HG03565 (cell line): ENCODE results near the gene HELLS.
A peak's percentile ranks its signal among the peaks of the same experiment; 100 is the strongest.
"Not testable (repeated sequence)": the region's sequence is repeated elsewhere in the genome, so short reads cannot be mapped to it uniquely, and the experiment has no call there.

Source experiments
- ATAC-seq: cut with Tn5 transposase; IDR thresholded peaks from one replicate; pipeline ENCODE4 v1.9.1; 2021; ENCODE audit warnings: mild to moderate bottlenecking, moderate library complexity; ENCODE audit not compliant: unreplicated experiment

Gene HELLS

DNA sequence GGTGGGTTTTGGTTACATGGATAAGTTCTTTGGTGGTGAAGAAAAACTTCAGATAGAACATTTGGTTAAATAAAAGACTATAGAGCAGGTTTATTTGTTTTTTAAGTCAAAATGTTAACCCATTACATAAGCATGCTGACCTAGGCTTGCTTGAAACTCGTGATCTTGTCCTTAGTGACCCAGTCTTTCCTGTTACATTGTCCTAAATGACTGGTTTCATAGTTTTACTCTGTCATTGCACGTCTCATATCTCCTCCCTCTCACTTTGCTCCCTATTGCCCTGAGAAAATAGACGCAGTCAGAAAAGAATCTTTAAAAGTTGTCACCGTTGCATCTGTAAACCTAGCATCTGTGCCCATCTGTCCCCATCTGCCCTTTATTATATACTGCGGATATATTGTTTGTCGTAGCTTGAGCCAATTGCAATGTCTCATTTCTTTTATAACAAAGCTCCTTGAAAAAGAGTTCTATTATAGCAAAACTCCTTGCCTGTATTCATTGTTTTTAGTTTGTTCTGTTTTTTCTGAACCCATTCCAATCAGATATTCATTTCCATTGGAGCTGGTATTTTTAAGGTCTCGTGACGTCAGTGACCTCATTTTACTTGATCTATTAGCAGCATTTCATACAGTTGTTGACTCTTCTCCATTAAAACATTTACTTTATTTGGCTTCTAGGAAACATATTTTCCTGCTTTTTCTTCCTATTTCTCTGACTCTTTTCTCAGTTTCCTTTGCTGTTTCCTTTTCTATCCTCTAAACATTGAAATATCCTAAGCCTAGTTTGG lies 57.3 kb downstream of the HELLS start:
- no peak for ATAC-seq

- ATAC-seq, result peak; percentile 69
These were observed 61.5 kb downstream of the HELLS start for GRCh38 chr10:94607111-94607510.

- ATAC-seq, result no peak
These were observed 63.0 kb downstream of the HELLS start for GRCh38 chr10:94608559-94608958.

- ATAC-seq, result no peak
These were observed 69.0 kb downstream of the HELLS start for GRCh38 chr10:94614558-94614957.

DNA sequence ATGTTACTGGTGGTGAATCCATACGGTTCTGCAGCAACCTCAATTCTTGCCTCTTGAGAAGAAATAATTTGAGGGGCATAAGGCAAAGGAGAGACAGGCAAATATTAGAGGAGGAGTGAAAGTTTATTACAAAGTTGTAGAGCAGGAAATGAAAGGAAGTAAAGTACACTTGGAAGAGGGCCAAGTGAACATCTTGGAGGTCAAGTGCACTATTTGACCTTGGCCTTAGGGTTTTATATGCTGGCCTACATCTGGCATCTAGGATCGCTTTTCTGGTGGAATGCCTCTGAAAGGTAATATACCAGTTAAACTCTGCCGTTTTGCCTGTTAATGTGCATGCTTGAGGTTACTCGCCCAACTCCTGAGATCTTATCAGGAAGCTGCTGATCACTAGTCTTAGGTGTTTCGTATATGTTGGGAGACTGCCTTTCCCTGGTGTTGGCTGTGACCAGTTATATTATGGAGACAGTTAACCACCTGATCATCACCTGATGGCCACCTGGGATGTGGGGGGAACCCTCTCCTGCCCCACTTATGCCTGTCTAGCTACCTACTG lies 71.9 kb downstream of the HELLS start:
- no peak for ATAC-seq

DNA sequence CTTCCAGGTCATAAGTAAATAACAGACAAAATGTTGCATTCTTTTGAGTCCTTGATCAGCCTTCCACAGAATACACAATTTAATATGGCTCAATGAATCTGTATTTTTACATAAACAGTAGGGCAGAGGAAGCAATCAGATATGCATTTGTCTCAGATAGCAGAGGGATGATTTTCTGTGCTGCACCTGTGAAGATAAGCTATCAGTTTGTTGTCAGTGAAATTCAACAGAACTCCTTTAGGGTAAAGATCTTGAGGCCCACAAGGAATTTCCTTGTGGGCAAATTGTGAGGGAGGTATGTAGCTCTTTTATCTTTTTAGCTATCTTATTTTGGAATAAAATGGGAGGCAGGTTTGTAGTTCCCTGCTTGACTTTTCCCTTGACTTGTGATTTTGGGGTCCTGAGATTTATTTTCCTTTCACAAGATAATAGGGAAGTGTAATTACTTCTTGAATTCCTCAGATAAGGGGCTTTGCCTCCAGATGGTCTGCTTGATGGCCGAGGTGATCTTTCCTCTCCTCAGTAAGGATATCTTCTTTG lies 77.1 kb downstream of the HELLS start:
- no peak for ATAC-seq

DNA sequence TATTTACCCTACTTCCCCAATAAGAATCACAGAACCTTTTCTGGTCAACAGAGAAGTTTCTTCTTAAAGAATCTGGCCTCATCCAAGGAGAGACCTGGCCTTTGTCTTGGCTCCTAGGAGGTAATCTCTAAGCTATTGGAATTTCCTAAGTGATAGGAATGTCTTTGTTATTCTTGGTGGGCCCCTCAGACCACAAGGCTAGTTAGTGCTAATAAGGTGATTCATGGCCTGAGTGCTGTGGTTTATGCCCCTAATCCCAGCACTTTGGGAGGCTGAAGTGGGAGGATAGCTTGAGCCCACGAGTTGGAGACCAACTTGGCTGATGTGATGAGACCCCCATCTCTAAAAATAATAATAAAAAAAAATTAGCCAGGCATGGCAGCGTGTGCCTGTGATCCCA lies 78.0 kb downstream of the HELLS start:
- ATAC-seq, result no peak

DNA sequence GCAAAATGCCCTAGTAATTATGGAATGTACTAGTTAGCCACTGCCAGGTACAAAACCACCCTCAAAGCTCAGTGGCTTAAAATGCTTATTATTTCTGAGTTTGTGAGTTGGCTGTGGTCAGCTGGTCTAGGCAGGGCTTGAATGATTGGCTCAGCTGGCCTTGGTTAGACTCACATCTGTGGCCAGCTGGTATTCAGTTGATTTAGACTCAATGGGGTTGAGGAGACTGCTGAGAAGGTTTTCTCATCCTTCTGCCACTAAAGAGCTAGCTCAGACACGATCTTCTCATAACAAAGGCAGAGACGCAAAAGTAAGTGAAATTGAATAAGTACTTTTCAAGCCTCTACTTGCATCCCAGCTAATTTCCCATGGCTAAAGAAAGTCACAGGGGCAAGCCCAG lies 80.9 kb downstream of the HELLS start:
- no peak for ATAC-seq

DNA sequence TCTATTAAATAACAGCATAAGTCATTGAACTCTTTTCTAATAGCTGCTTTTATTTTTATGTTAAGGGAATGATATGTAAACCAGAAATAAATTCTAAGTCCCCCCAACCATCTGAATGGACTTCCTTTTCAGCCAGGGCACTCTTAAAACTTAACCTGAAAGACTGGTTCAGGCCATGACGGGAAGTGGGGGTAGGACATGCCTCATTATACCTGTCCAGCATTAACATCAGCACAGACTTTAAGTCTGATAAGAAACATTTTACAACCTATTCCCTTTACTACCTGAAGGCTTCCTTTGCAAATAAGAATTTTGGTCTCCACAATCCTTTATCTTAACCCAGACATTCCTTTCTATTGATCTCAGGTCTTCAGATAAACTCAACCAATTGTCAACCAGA lies 81.9 kb downstream of the HELLS start:
- ATAC-seq, result no peak

DNA sequence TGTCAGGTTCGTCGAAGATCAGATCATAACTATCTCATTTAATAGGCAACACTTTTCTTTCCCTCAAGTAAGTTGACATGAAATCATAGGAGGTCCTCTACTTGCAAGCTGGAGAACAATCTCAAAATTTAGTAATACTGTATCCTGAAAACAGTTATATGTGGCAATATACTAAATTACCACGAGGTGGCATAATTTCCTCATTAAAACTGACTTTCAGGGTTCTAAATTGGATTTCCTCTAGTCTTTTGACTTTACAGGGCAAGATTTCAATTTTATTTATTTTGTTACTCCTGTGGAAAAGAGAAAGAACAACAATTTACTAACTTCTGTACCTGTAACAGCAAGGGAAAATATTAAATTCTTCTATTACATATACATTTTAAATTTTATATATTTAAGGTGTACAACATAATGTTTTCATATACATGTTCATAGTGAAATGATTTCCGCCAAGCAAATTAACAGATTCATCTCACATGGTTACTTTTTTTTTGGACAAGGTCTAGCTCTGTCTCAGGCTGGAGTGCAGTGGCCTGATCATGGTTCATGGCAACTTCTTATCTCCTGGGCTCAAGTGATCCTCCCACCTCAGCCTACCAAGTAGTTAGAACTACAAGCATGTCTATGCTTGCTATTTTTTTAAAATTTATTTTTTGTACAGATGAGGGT lies 84.6 kb downstream of the HELLS start:
- ATAC-seq, result peak; percentile 40

GRCh38 chr10:94631077-94631875 lies 85.7 kb downstream of the HELLS start:
- no peak for ATAC-seq

- ATAC-seq, result no peak
These were observed 87.4 kb downstream of the HELLS start for GRCh38 chr10:94632954-94633353.

- not testable (repeated sequence) for ATAC-seq
These were observed 92.5 kb downstream of the HELLS start for GRCh38 chr10:94638097-94638496.

- no peak for ATAC-seq
These were observed 94.3 kb downstream of the HELLS start for GRCh38 chr10:94639902-94640301.

- no peak for ATAC-seq
These were observed 95.0 kb downstream of the HELLS start for GRCh38 chr10:94640562-94640961.

DNA sequence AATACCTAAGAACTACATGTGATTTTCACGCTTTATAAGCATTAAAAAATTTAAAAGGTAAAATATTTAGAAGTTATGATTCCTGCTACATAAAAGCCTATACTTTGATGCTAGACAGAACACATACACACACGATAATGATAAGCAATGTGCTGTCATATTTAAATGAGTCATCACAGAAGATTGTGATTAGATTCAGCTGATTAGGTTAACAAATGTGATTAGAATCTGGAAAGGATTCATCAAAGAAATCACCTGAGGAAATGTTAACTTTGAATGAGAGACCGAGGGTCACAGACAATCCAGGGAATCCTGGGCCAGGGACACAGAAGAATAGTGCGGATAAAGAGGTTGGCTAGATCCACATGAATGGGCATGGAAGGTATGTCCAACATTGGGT lies 95.9 kb downstream of the HELLS start:
- ATAC-seq, result no peak

- ATAC-seq, result no peak
These were observed 98.8 kb downstream of the HELLS start for GRCh38 chr10:94644352-94644751.

- ATAC-seq, result peak; percentile 76
These were observed 99.7 kb downstream of the HELLS start for GRCh38 chr10:94645285-94645684.
